Transverse colon (tissue), 4 donors: ENCODE measurements around the gene MED26. TPM values are rescaled to one million over a fixed set of nuclear protein-coding genes. Genes with fewer than 3 reads are reported as not detected.
"Not testable (repeated sequence)": the region's sequence is repeated elsewhere in the genome, so short reads cannot be mapped to it uniquely, and the experiment has no call there.

ENCODE experiments used
- DNase-seq: peaks from one replicate; pipeline ENCODE4 v3.0.0-alpha.2; 2019
- H3K27ac ChIP-seq, 4 donors: fragments of 200-600 bp; sonication (generic); 2 replicates each; pipeline ENCODE4 v1.5.1; 2016 to 2018; ENCODE audit warnings: inconsistent platforms in 4 of 4
- H3K27me3 ChIP-seq: fragments of 200-600 bp; sonication (generic); 2 replicates; pipeline ENCODE4 v1.5.1; 2017; ENCODE audit warnings: inconsistent platforms
- H3K36me3 ChIP-seq, 4 donors: fragments of 200-600 bp; sonication (generic); 2 replicates each; pipeline ENCODE4 v1.5.1; 2017 to 2019; ENCODE audit warnings: inconsistent platforms in 4 of 4
- H3K4me1 ChIP-seq, 4 donors: fragments of 200-600 bp; sonication (generic); 2 replicates each; pipeline ENCODE4 v1.5.1; 2017 to 2020; ENCODE audit warnings: inconsistent platforms in 4 of 4
- H3K4me3 ChIP-seq, 4 donors: fragments of 200-600 bp; sonication (generic); 1 replicate in 1 of 4; 2 replicates in 3 of 4; pipeline versions ENCODE4 v1.5.1 to v1.6.1; 2017 to 2019; ENCODE audit warnings: inconsistent platforms in 4 of 4
- H3K9me3 ChIP-seq, 2 donors: fragments of 200-600 bp; sonication (generic); 2 replicates each; pipeline ENCODE4 v1.5.1; 2017 to 2019; ENCODE audit warnings: inconsistent platforms in 2 of 2
- CTCF ChIP-seq, 5 experiments: fragments of 200-600 bp in 3 of 5; fragments of 450-650 bp in 2 of 5; sonication (generic) in 3 of 5; IDR thresholded peaks; 1 replicate in 2 of 5; 2 replicates in 3 of 5; pipeline ENCODE4 v1.5.1; 2016 to 2017; ENCODE audit warnings: antibody characterized with exemption in 5 of 5, inconsistent platforms in 3 of 5, mild to moderate bottlenecking in 2 of 5, moderate library complexity in 1 of 5
- EP300 ChIP-seq: sonication (generic); formaldehyde crosslinking; IDR thresholded peaks from one replicate; pipeline ENCODE4 v1.6.1; 2017; ENCODE audit warnings: antibody characterized with exemption, low read depth
- POLR2A ChIP-seq: fragments of 450-650 bp; IDR thresholded peaks from one replicate; pipeline ENCODE4 v1.6.1; 2016; ENCODE audit warnings: antibody characterized with exemption, mild to moderate bottlenecking, moderate library complexity
- POLR2AphosphoS5 ChIP-seq, 3 donors: sonication (generic); formaldehyde crosslinking; IDR thresholded peaks; one replicate each; pipeline ENCODE4 v1.6.1; 2016; ENCODE audit warnings: antibody characterized with exemption in 3 of 3
- WGBS, 2 donors: methylation state at CpG; one replicate each; pipeline ENCODE4 v1.1.5; 2018; ENCODE audit warnings: low coverage in 1 of 2; 5-methylcytosine and 5-hydroxymethylcytosine counted together
- in situ Hi-C, 4 donors: fragments of 200-750 bp; cut with MboI; loops; one replicate each; pipeline versions ENCODE4 v1.15.0 to v1.15.1; 2017; ENCODE audit warnings: low sequenced_read_pairs in 3 of 4, low pct_ligation_motif_present in 1 of 4, low pct_unique_long_range_greater_than_20kb in 1 of 4
- intact Hi-C: fragments of 100-400 bp; cut with DNase I; formaldehyde crosslinking; loops from one replicate; pipeline ENCODE4 v1.15.1; 2023; ENCODE audit warnings: low total_unique reads
- total RNA-seq, 4 donors: library from RNA; depleted of rRNA; stranded (reverse); fragments of >200 nt; gene quantifications; one replicate each; pipeline ENCODE4 v1.1.0, GENCODE V29; 2016

The MED26 gene
- total RNA-seq, 4 donors from 2014 or later, result 7.8 to 15.0 (median 9.5) TPM

GRCh38 chr19:16548956-16549355, 79.0 kb downstream of the MED26 start:
- Histone ChIP-seq H3K27ac (no peak overlapping the region), H3K36me3 (peaks cover 0 to 12% (median 5%) of the 10 kb centered on the region in 4 donors), H3K4me3 (no peak overlapping the region), H3K9me3 (no peaks in the 10 kb centered on the region), H3K27me3 (no peaks in the 10 kb centered on the region), H3K4me1 (peaks cover 0 to 4% (median 0%) of the 10 kb centered on the region in 4 donors)
- DNase-seq, result no peak
- intact Hi-C loops, result no loop called here
- 92% methylated on average over 4 of the region's 4 CpGs; no CpG with 5 or more reads in 1 of the 2 donors for WGBS, 2 donors
- no peak for TF ChIP-seq CTCF (IDR thresholded peaks at IDR 0.05)
- no peak for TF ChIP-seq POLR2A
- no peak for TF ChIP-seq POLR2AphosphoS5 (IDR thresholded peaks at IDR 0.05)
- no peak for TF ChIP-seq EP300
- in situ Hi-C loops, result no loop called here

- peaks cover 19 to 35% (median 27%) of the 10 kb centered on the region in 4 donors for H3K4me1 ChIP-seq
- intact Hi-C loops (no loop called here), in situ Hi-C loops (no loop called here)
- H3K9me3 ChIP-seq, result no peaks in the 10 kb centered on the region
- no peak overlapping the region for H3K4me3 ChIP-seq
- TF ChIP-seq EP300, result no peak
- no peak for TF ChIP-seq POLR2A
- no peak for TF ChIP-seq POLR2AphosphoS5 (IDR thresholded peaks at IDR 0.05)
- TF ChIP-seq CTCF (IDR thresholded peaks at IDR 0.05), result no peak
- WGBS, 2 donors, result 77 to 91% methylated on average over 6 to 11 of the region's 11 CpGs
- H3K27ac ChIP-seq, result no peak overlapping the region
- DNase-seq, result no peak
- H3K36me3 ChIP-seq, result peaks cover 0 to 3% (median 0%) of the 10 kb centered on the region in 4 donors
- no peaks in the 10 kb centered on the region for H3K27me3 ChIP-seq
These were observed 83.4 kb downstream of the MED26 start for GRCh38 chr19:16544473-16545231.

GRCh38 chr19:16543734-16544133, 84.3 kb downstream of the MED26 start:
- H3K4me3 ChIP-seq, H3K9me3 ChIP-seq, intact Hi-C loops, H3K27ac ChIP-seq, H3K27me3 ChIP-seq, in situ Hi-C loops, H3K36me3 ChIP-seq, DNase-seq: not testable (repeated sequence)
- peaks cover 19 to 35% (median 29%) of the 10 kb centered on the region in 4 donors for H3K4me1 ChIP-seq
- 62 to 84% methylated on average over 4 to 6 of the region's 6 CpGs for WGBS, 2 donors

GRCh38 chr19:16542910-16543472, 85.0 kb downstream of the MED26 start:
- in situ Hi-C loops (no loop called here), intact Hi-C loops (no loop called here)
- TF ChIP-seq CTCF (IDR thresholded peaks at IDR 0.05) (no peak), POLR2AphosphoS5 (IDR thresholded peaks at IDR 0.05) (no peak), EP300 (no peak), POLR2A (no peak)
- Histone ChIP-seq H3K4me3 (peak overlapping the region; percentile 80 to 100 (median 93)), H3K27ac (peak overlapping the region; percentile 89 to 95 (median 94)), H3K4me1 (peaks cover 19 to 35% (median 29%) of the 10 kb centered on the region in 4 donors), H3K36me3 (peaks cover 0 to 5% (median 0%) of the 10 kb centered on the region in 4 donors), H3K27me3 (no peaks in the 10 kb centered on the region), H3K9me3 (no peaks in the 10 kb centered on the region)
- 0 to 5% methylated on average over 2 to 14 of the region's 15 CpGs for WGBS, 2 donors
- DNase-seq, result no peak
